H1 (cell line): ENCODE data around the gene CDC42EP4. TPM values are rescaled to one million over a fixed set of nuclear protein-coding genes. Genes with fewer than 3 reads are reported as not detected.

Experiments used
- CTCF ChIA-PET: fragments of 300-600 bp; sonication (Branson Sonifier 250); formaldehyde crosslinking; loops from one replicate; lab custom pipeline; 2021; ENCODE audit not compliant: partially characterized antibody; lab: Charles Lee
- POLR2A ChIA-PET: fragments of 300-600 bp; sonication (Branson Sonifier 250); formaldehyde crosslinking; loops from one replicate; lab custom pipeline; 2021; ENCODE audit warnings: inconsistent platforms; ENCODE audit not compliant: partially characterized antibody; lab: Charles Lee
- DNase-seq, 2 experiments: peaks; one replicate each; pipeline versions ENCODE4 v3.0.0 to v3.0.0-alpha.2; 2010 to 2022; ENCODE audit warnings: low spot score in 2 of 2, low read depth in 1 of 2, mixed read lengths in 1 of 2
- FAIRE-seq: peaks from 2 replicates; lab custom pipeline; 2011; peaks lifted over from hg19 to GRCh38; lab: Jason Lieb, UNC
- H2AFZ ChIP-seq: 2 replicates; pipeline ENCODE4 v1.8.1; 2012; ENCODE audit warnings: low read length, inconsistent platforms
- H2AK5ac ChIP-seq: 2 replicates; pipeline ENCODE4 v1.6.1; 2013; ENCODE audit warnings: low read depth, low read length
- H2BK120ac ChIP-seq: replicated peaks from 2 replicates; pipeline ENCODE3; 2013; ENCODE audit warnings: low read depth, low read length, inconsistent platforms
- H2BK12ac ChIP-seq: 2 replicates; pipeline ENCODE4 v1.6.1; 2013; ENCODE audit warnings: low read depth, low read length
- H2BK15ac ChIP-seq: 2 replicates; pipeline ENCODE4 v1.6.1; 2013; ENCODE audit warnings: low read length
- H2BK20ac ChIP-seq: 2 replicates; pipeline ENCODE4 v1.6.1; 2013; ENCODE audit warnings: low read length
- H2BK5ac ChIP-seq: 2 replicates; pipeline ENCODE4 v1.6.1; 2013; ENCODE audit warnings: low read depth, low read length
- H3K14ac ChIP-seq: 2 replicates; pipeline ENCODE4 v1.6.1; 2013; ENCODE audit warnings: inconsistent platforms; ENCODE audit not compliant: insufficient read length
- H3K18ac ChIP-seq: 2 replicates; pipeline ENCODE4 v1.6.1; 2013; ENCODE audit warnings: low read length; ENCODE audit errors: extremely low read depth
- H3K23ac ChIP-seq: 2 replicates; pipeline ENCODE4 v1.6.1; 2013; ENCODE audit warnings: inconsistent platforms; ENCODE audit not compliant: insufficient read length
- H3K23me2 ChIP-seq: 2 replicates; pipeline ENCODE4 v1.6.1; 2013; ENCODE audit warnings: low read depth, low read length
- H3K27ac ChIP-seq: 2 replicates; pipeline ENCODE4 v1.6.1; 2011; ENCODE audit warnings: low read depth, low read length, inconsistent platforms
- H3K27me3 ChIP-seq, 4 experiments: replicated peaks in 1 of 4; 1 replicate in 1 of 4; 2 replicates in 3 of 4; pipeline versions ENCODE4 v1.6.1 to v1.8.1; 2011 to 2013; ENCODE audit warnings: low read length in 3 of 4, mild to moderate bottlenecking in 3 of 4, inconsistent platforms in 2 of 4, mixed read lengths in 2 of 4, moderate library complexity in 1 of 4; ENCODE audit not compliant: control insufficient read depth in 3 of 4, insufficient read depth in 3 of 4; ENCODE audit errors: extremely low read depth in 1 of 4
- H3K36me3 ChIP-seq, 4 experiments: 2 replicates each; pipeline versions ENCODE4 v1.6.1 to v1.8.1; 2011 to 2013; ENCODE audit warnings: mild to moderate bottlenecking in 4 of 4, low read length in 3 of 4, moderate library complexity in 2 of 4, control low read depth in 1 of 4, inconsistent platforms in 1 of 4; ENCODE audit not compliant: insufficient read depth in 4 of 4, control insufficient read depth in 2 of 4
- H3K4ac ChIP-seq: replicated peaks from 2 replicates; pipeline ENCODE3; 2013; ENCODE audit warnings: low read length, low read depth, mixed read lengths, inconsistent platforms; ENCODE audit not compliant: insufficient read length
- H3K4me1 ChIP-seq, 4 experiments: replicated peaks in 1 of 4; 1 replicate in 1 of 4; 2 replicates in 3 of 4; pipeline versions ENCODE4 v1.6.1 to v1.8.1; 2011 to 2013; ENCODE audit warnings: low read length in 3 of 4, inconsistent platforms in 2 of 4, mixed read lengths in 1 of 4; ENCODE audit not compliant: insufficient read depth in 4 of 4, control insufficient read depth in 3 of 4
- H3K4me2 ChIP-seq, 2 experiments: 2 replicates each; pipeline versions ENCODE4 v1.6.1 to v1.8.1; 2011 to 2013; ENCODE audit warnings: low read depth in 2 of 2, low read length in 2 of 2, control low read depth in 1 of 2, inconsistent platforms in 1 of 2, mild to moderate bottlenecking in 1 of 2; ENCODE audit not compliant: insufficient read depth in 1 of 2
- H3K4me3 ChIP-seq, 4 experiments: fragments of 200-600, 300-600 bp in 1 of 4; sonication (generic), shearing (Covaris generic), sonication (Bioruptor Twin) in 1 of 4; 2 replicates each; pipeline versions ENCODE4 v1.5.1 to v1.8.1; 2011 to 2016; ENCODE audit warnings: low read length in 4 of 4, low read depth in 3 of 4, control low read depth in 2 of 4, inconsistent platforms in 2 of 4, mild to moderate bottlenecking in 2 of 4, mixed read lengths in 1 of 4, moderate library complexity in 1 of 4; ENCODE audit not compliant: insufficient read depth in 2 of 4; ENCODE audit errors: extremely low read depth in 1 of 4
- H3K56ac ChIP-seq: replicated peaks from 2 replicates; pipeline ENCODE3; 2013; ENCODE audit warnings: low read depth, mild to moderate bottlenecking, mixed read lengths, low read length, inconsistent platforms; ENCODE audit not compliant: insufficient read length
- H3K79me1 ChIP-seq: 2 replicates; pipeline ENCODE4 v1.6.1; 2013; ENCODE audit warnings: low read depth, low read length, control low read depth
- H3K79me2 ChIP-seq, 2 experiments: 2 replicates each; pipeline versions ENCODE4 v1.6.1 to v1.8.1; 2012 to 2013; ENCODE audit warnings: low read length in 2 of 2, mild to moderate bottlenecking in 2 of 2, inconsistent platforms in 1 of 2; ENCODE audit not compliant: insufficient read depth in 2 of 2, control insufficient read depth in 1 of 2
- H3K9ac ChIP-seq, 4 experiments: replicated peaks in 1 of 4; 1 replicate in 1 of 4; 2 replicates in 3 of 4; pipeline versions ENCODE4 v1.6.1 to v1.8.1; 2011 to 2013; ENCODE audit warnings: low read depth in 3 of 4, low read length in 3 of 4, control low read depth in 2 of 4, mild to moderate bottlenecking in 2 of 4, moderate library complexity in 2 of 4, inconsistent platforms in 1 of 4; ENCODE audit errors: extremely low read depth in 1 of 4
- H3K9me3 ChIP-seq, 2 experiments: 2 replicates each; pipeline versions ENCODE4 v1.6.1 to v1.8.1; 2012 to 2013; ENCODE audit warnings: mild to moderate bottlenecking in 2 of 2, moderate library complexity in 2 of 2, control low read depth in 1 of 2, inconsistent platforms in 1 of 2, low read depth in 1 of 2, low read length in 1 of 2, mixed read lengths in 1 of 2; ENCODE audit not compliant: insufficient read depth in 2 of 2
- H4K20me1 ChIP-seq, 2 experiments: replicated peaks in 1 of 2; 2 replicates each; pipeline versions ENCODE3 to v1.8.1; 2011 to 2013; ENCODE audit warnings: inconsistent platforms in 2 of 2, low read length in 2 of 2, mild to moderate bottlenecking in 1 of 2; ENCODE audit not compliant: insufficient read depth in 2 of 2, control insufficient read depth in 1 of 2
- H4K5ac ChIP-seq: 2 replicates; pipeline ENCODE4 v1.6.1; 2013; ENCODE audit warnings: low read length, low read depth, mixed read lengths, inconsistent platforms; ENCODE audit not compliant: insufficient read length
- H4K8ac ChIP-seq: 2 replicates; pipeline ENCODE4 v1.8.0; 2013; ENCODE audit warnings: mild to moderate bottlenecking, moderate library complexity, low read length, inconsistent platforms; ENCODE audit not compliant: insufficient read depth; ENCODE audit errors: extremely low read depth
- H4K91ac ChIP-seq: replicated peaks from 2 replicates; pipeline ENCODE3; 2013; ENCODE audit warnings: low read length, mixed read lengths, inconsistent platforms; ENCODE audit not compliant: insufficient read length
- BACH1 ChIP-seq: IDR thresholded peaks from 2 replicates; pipeline ENCODE4 v1.6.1; 2012; ENCODE audit warnings: low read length, improper control_type of control experiment
- BCL11A ChIP-seq, 2 experiments: IDR thresholded peaks; one replicate each; pipeline ENCODE4 v1.6.1; 2011; ENCODE audit warnings: low read depth in 2 of 2, low read length in 2 of 2, mild to moderate bottlenecking in 2 of 2
- CEBPB ChIP-seq: IDR thresholded peaks from 2 replicates; pipeline ENCODE4 v1.6.1; 2012; ENCODE audit warnings: low read depth, low read length
- CTCF ChIP-seq, 3 experiments: IDR thresholded peaks; 1 replicate in 2 of 3; 2 replicates in 1 of 3; pipeline versions ENCODE4 v1.5.1 to v1.6.1; 2011; ENCODE audit warnings: low read length in 3 of 3, mild to moderate bottlenecking in 3 of 3, inconsistent platforms in 2 of 3, low read depth in 1 of 3, moderate library complexity in 1 of 3; ENCODE audit not compliant: insufficient read depth in 1 of 3; ENCODE audit errors: control extremely low read depth in 1 of 3
- POLR2AphosphoS5 ChIP-seq: IDR thresholded peaks from 2 replicates; pipeline ENCODE4 v1.6.1; 2011; ENCODE audit warnings: low read depth, low read length
- SP4 ChIP-seq: IDR thresholded peaks from 2 replicates; pipeline ENCODE4 v1.6.1; 2012; ENCODE audit warnings: low read length, inconsistent platforms
- SUZ12 ChIP-seq: fragments of 200-600 bp; sonication (generic); IDR thresholded peaks from 2 replicates; pipeline ENCODE4 v1.6.1; 2012; ENCODE audit warnings: mild to moderate bottlenecking, inconsistent platforms, low read length, moderate library complexity, mixed read lengths
- TEAD4 ChIP-seq: IDR thresholded peaks from 2 replicates; pipeline ENCODE4 v1.6.1; 2012; ENCODE audit warnings: low read depth, low read length, inconsistent platforms, mixed read lengths
- WGBS, 2 experiments: shearing (Covaris generic) in 1 of 2; methylation state at CpG; one replicate each; pipeline versions ENCODE4 v1.1.6 to v1.1.7; 2013 to 2015; ENCODE audit warnings: low lambda C conversion rate in 2 of 2, mixed read lengths in 2 of 2, inconsistent platforms in 1 of 2, low coverage in 1 of 2, missing lambda C conversion rate in 1 of 2; ENCODE audit not compliant: insufficient replicate concordance in 2 of 2, insufficient coverage in 1 of 2, insufficient read length in 1 of 2; ENCODE audit errors: extremely low coverage in 1 of 2, missing lambda C conversion rate in 1 of 2; 5-methylcytosine and 5-hydroxymethylcytosine counted together
- polyA plus RNA-seq, 7 experiments: library from polyadenylated mRNA; depleted of rRNA in 3 of 7; stranded (reverse) in 5 of 7; unstranded in 2 of 7; fragments of >200 nt in 5 of 7; fragments of 200-250 nt in 2 of 7; gene quantifications; 1 replicate in 5 of 7; 2 replicates in 1 of 7; 4 replicates in 1 of 7; pipeline versions ENCODE4 v1.2.1 to v1.2.3, GENCODE V29; 2011 to 2013; ENCODE audit warnings: missing spikeins in 2 of 7, mixed read lengths in 2 of 7
- total RNA-seq: library from RNA; stranded (reverse); fragmentation: NEBNext Ultra II Directional; extraction: Animal tissue kit (Norgen Biotek cat#: 25700); gene quantifications from 2 replicates; pipeline ENCODE4 v1.2.1, GENCODE V29; 2021
- TF ChIP-seq, protein P1 (sequence below): IDR thresholded peaks from 2 replicates; pipeline ENCODE4 v1.6.1; 2012; ENCODE audit warnings: inconsistent platforms

Gene CDC42EP4
- total and polyA plus RNA-seq, 2 of the 8 experiments (the other 6 are each of a cell fraction or from before 2014, with no cell fraction given): 8.8 to 12.6 TPM

DNA sequence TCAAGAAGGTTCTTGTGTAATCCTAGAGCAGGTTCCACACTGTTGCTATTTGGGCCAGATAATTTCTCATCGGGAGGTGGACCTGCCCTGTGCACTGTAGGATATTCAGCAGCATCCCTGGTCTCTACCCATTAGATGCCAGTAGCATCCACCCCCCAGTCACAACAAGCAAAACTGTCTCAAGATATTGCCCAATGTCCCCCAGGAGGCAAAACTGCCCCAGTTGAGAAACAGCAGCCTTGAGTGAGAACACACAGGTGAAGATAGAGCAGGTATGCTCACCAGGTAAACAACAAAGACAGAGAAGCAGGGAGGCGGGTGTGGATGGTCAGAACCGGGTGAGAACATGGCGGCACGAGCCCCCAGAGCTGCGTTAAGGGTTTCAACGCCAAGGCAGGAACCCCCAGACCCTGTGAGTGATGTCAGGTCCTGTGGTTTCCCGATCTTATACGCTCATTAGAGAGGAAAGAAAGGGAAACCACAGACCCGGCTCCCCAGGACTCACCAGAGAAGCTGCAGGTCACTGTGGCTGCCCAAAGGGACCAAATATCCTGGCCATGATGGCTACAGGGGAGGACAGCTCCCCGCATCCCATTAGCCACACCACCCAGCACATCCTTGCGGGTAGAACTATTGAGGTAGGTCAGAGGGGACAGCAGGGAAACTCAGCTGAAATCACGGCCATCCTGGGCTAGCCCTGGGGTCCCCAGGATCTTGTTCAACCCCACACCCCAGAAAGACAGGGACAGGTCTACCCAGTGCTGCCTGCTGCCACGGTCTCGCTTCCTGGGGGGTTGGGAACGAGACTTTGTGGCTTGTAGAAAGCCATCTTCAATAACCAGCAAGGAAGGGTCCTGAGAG is 21.2 kb downstream of the CDC42EP4 start:
- Histone ChIP-seq H4K8ac (peak overlapping the region; percentile 71; the same call in 1 of the 2 replicates), H3K18ac (no peak overlapping the region; the same call in 1 of the 2 replicates), H3K36me3 (peaks cover 0 to 3% (median under 1%) of the 10 kb centered on the region in 4 experiments; a peak in 2 of 8 replicates), H3K4me3 (no peak overlapping the region), H3K4ac (no peak overlapping the region), H3K9me3 (no peaks in the 10 kb centered on the region), H3K27me3 (no peaks in the 10 kb centered on the region), H2BK120ac (no peak overlapping the region), H3K9ac (no peak overlapping the region), H3K23ac (no peak overlapping the region), H3K23me2 (no peaks in the 10 kb centered on the region; the same call in 1 of the 2 replicates), H3K79me1 (peaks cover 16% of the 10 kb centered on the region), H3K79me2 (0 out of 4 replicates have a peak, but pooled peaks cover 0 to 3% of the 10 kb centered on the region in 2 experiments), H2BK5ac (no peak overlapping the region), H2AFZ (no peak overlapping the region), H2BK15ac (no peak overlapping the region), H2BK20ac (no peak overlapping the region), H3K4me2 (no peak overlapping the region), H4K5ac (no peak overlapping the region), H3K14ac (no peak overlapping the region), H3K27ac (no peak overlapping the region), H2BK12ac (no peak overlapping the region; the same call in 1 of the 2 replicates), H4K20me1 (peaks cover 4% of the 10 kb centered on the region in 2 experiments), H2AK5ac (no peak overlapping the region), H3K56ac (no peak overlapping the region), H3K4me1 (peaks cover 0 to 7% (median 0%) of the 10 kb centered on the region in 4 experiments; a peak in 3 of 7 replicates), H4K91ac (no peak overlapping the region)
- FAIRE-seq (no peak), DNase-seq (no peak)
- ChIA-PET CTCF (interaction anchor here (0.5 to 2.4 kb wide), 15 partner anchors 8 to 182 kb away, joined by 3 to 6 read pairs (median 3); no protein-coding TSS in a partner anchor), POLR2A (interaction anchor here (0.8 kb wide), 1 partner anchor 8 kb away, joined by 3 read pairs; no protein-coding TSS in a partner anchor)
- WGBS, 2 experiments: 92% methylated on average over 16 of the region's 16 CpGs; no CpG with 5 or more reads in 1 of the 2 experiments
- TF ChIP-seq SP4 (no peak), SUZ12 (no peak), BACH1 (no peak), POLR2AphosphoS5 (no peak), TEAD4 (no peak), CEBPB (no peak), BCL11A (IDR thresholded peaks at IDR 0.05; ENCODE audit: low read depth in 2 of 2, low read length in 2 of 2) (no peak), CTCF (IDR thresholded peaks at IDR 0.05; ENCODE audit: control extremely low read depth in 1 of 3, insufficient read depth in 1 of 3, low read depth in 1 of 3, low read length in 3 of 3) (no peak)
- TF ChIP-seq, protein P1, sequence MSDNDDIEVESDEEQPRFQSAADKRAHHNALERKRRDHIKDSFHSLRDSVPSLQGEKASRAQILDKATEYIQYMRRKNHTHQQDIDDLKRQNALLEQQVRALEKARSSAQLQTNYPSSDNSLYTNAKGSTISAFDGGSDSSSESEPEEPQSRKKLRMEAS: no peak
